ENCODE results near the gene TNC.

DNA sequence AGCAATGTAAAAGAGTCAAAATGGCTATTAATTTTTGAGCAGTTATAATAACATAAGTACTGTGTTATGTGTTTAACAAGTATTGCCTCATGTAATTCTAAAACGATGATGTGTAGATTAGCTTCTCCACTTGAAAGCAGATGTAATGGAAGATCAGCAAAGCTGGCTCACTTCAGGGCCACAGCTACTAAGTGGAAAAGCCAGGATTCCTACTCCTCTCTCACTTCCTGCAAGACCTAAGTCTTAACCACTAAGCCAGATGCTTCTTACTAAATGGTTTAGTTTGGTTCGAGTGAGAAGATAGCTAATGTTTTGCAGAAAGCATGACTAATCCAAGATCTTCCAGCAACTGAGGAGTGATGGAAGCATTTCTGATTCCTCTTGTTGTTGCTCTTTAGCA, 15.7 kb upstream of the TNC start:
- TF ChIP-seq, protein P1, sequence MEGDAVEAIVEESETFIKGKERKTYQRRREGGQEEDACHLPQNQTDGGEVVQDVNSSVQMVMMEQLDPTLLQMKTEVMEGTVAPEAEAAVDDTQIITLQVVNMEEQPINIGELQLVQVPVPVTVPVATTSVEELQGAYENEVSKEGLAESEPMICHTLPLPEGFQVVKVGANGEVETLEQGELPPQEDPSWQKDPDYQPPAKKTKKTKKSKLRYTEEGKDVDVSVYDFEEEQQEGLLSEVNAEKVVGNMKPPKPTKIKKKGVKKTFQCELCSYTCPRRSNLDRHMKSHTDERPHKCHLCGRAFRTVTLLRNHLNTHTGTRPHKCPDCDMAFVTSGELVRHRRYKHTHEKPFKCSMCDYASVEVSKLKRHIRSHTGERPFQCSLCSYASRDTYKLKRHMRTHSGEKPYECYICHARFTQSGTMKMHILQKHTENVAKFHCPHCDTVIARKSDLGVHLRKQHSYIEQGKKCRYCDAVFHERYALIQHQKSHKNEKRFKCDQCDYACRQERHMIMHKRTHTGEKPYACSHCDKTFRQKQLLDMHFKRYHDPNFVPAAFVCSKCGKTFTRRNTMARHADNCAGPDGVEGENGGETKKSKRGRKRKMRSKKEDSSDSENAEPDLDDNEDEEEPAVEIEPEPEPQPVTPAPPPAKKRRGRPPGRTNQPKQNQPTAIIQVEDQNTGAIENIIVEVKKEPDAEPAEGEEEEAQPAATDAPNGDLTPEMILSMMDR (IDR thresholded peaks at IDR 0.05; ENCODE audit: insufficient read depth, low read length, poor library complexity, severe bottlenecking), result no peak
- no peak for TF ChIP-seq EZH2phosphoT487 (conservative IDR thresholded peaks at IDR 0.05; ENCODE audit: low read length)

All from SU-DHL-6 (cell line).